GM19438 (cell line): ENCODE measurements around the gene JAKMIP2.
"Not testable (repeated sequence)": the region's sequence is repeated elsewhere in the genome, so short reads cannot be mapped to it uniquely, and the experiment has no call there.

Source experiments
- ATAC-seq: cut with Tn5 transposase; IDR thresholded peaks from one replicate; pipeline ENCODE4 v1.9.1; 2021; ENCODE audit warnings: low read depth; ENCODE audit not compliant: unreplicated experiment

Gene JAKMIP2

GRCh38 chr5:147668385-147668784 lies 114.1 kb downstream of the JAKMIP2 start:
- no peak for ATAC-seq

- ATAC-seq: no peak
Measured at GRCh38 chr5:147667363-147667762, 115.2 kb downstream of the JAKMIP2 start.

DNA sequence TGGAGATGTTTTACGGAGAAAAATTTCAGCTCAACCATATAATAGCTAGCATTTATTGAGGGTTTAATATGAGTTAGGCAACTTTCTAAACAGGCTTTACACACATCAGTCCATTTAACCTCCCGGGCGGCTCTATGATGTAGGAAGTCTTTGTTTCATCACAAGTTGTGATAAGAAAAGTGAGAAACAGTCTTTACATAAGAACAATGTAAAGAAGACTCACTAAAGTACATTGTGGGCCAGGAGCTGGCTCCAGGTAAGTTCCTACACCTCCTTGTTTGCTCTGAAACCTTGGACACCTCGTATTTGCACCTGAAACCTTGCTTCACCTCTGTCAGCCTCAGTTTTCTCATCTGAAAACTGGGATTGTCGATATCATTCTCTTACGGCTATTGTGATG lies 116.1 kb downstream of the JAKMIP2 start:
- ATAC-seq: no peak

GRCh38 chr5:147661541-147661940 lies 121.0 kb downstream of the JAKMIP2 start:
- ATAC-seq: no peak

DNA sequence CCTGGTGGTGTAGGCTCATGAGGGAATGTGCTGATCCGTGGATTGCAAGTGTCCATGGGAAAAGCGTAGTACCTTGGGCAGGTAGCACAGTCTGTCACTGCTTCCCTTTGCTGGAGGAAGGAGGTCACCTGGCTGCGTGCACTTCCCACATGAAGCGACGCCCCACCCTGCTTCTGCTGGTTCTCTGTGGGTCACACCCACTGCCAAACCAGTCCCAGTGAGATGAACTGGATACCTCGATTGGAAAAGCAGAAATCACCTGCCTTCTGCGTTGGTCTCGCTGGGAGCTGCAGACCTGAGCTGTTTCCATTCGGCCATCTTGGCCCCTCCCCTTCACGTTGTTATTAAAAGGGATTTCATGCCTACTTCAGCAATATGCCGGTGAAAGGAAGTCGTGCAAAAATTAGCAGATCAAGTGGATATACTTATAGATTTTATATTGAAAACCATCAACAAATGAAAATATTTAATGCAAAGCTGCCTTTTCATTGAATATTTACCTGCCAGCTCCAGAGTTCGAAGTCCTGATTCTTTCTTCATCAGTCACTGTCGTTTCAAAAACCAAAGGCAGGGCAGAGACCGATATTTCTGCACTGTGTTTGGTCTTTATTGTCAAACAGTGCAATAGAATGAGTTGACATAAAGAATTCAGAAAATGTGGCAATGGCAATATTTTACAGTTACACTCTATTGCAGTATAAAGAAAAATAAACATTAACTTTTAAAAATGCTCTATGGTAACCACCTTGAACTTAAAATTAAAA lies 123.2 kb downstream of the JAKMIP2 start:
- no peak for ATAC-seq

DNA sequence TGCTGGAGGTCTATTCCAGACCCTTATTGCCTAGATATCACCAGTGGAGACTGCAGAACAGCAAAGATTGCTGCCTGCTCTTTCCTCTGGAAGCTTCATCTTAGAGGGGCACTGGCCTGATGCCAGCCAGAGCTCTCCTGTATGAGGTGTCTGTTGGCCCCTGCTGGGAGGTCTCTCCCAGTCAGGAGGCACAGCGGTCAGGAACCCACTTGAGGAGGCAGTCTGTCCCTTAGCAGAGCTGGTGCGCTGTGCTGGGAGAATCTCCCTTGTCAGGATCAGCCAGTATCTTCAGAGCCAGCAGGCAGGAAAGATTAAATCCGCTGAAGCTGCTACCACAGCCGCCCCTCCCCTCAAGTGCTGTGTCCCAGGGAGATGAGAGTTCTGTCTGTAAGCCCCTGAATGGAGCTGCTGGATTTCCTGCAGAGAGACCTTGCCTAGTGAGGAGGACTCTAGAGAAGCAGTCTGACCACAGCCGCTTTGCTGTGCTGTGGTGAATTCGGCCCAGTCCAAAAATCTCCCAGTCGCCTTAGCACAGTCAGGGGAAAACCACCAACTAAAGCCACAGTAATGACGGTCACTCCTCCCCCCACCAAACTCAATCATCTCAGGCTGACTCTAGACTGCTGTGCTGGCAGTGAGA lies 124.1 kb downstream of the JAKMIP2 start:
- no peak for ATAC-seq

GRCh38 chr5:147648597-147648996 lies 133.9 kb downstream of the JAKMIP2 start:
- no peak for ATAC-seq

- ATAC-seq: no peak
Measured at GRCh38 chr5:147645197-147645596, 137.3 kb downstream of the JAKMIP2 start.

- no peak for ATAC-seq
Measured at GRCh38 chr5:147644460-147644859, 138.1 kb downstream of the JAKMIP2 start.

- ATAC-seq: no peak
Measured at GRCh38 chr5:147643142-147643541, 139.4 kb downstream of the JAKMIP2 start.

GRCh38 chr5:147642666-147643065 lies 139.9 kb downstream of the JAKMIP2 start:
- ATAC-seq: no peak

GRCh38 chr5:147639321-147639720 lies 143.2 kb downstream of the JAKMIP2 start:
- no peak for ATAC-seq

- ATAC-seq: no peak
Measured at GRCh38 chr5:147636729-147636984, 145.9 kb downstream of the JAKMIP2 start.

DNA sequence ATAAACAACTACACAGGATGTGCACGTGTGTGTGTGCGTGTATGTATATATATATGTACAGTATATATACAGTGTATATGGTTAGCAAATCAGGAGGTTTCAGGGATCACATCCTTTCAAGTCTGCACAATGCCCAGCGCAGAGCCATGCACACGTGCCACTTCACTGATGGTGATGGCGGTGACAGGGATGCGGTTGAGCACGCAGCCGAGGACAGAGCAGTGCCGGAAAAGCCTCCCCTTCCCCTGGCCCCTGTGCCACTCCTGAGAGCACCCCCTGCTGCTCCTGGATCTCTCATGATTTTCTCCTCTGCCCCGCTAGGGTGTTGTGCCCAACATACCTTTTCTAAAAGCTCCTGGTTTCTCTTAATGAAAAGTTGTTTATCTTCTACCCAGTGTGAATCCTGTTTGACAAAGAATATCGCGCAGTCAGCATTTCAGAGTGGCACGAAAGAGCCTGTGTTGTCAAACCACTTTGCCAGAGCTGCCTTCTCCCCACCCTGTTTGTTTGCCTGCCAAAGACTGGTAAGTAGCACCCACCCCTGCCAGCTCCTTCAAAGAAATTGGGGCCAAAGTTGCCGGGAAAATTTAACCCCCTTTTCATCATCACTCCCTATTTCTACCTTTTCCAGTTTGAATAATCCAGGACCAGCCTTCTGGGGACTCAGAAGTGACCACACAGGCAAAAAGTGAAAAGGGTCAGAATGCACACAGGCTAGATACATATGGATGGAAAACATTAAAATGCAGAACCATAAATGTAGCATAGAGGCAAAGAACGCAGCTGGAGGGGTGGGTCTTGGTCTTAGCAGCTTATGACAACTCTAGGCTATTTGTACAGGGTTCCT lies 146.4 kb downstream of the JAKMIP2 start:
- ATAC-seq: no peak

DNA sequence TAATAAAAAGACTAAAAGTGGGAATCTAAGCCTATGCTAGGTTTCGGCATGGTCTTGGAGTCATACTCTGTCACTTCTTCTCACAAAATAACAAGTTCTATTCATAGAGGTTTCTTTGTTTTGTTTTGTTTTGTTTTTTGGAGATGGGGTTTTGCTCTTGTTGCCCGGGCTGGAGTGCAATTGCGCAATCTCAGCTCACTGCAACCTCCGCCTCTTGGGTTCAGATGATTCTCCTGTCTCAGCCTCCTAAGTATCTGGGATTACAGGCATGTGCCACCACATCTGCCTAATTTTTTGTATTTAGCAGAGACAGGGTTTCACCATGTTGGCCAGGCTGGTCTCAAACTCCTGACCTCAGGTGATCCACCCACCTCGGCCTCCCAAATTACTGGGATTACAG lies 147.1 kb downstream of the JAKMIP2 start:
- not testable (repeated sequence) for ATAC-seq

GRCh38 chr5:147633173-147633572 lies 149.4 kb downstream of the JAKMIP2 start:
- ATAC-seq: no peak

DNA sequence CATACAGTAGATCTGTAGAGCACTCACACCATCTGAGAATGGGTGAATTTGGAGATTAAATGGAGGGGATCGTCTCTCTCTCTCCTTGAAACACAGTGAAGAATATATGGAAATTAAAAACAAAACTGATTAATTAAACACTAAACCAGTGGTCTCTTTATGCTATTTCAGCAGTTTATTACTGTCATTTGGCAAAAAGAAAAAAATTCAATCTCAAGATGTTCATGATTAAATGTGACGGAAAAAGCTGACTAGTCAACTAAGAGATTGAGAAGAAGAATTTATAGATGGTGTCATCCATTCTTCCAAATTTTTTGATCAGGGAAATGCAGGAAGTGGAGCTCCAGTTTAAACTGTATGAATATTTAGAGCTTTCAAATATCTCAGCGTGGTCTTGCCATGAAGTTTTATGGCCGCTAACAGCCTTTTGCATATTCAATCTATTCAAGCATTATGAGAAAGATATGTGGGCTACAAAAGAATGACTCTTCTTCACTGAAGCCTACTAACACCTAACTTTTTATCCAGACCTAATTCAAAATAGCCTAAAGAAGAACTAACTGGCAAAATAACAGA lies 151.0 kb downstream of the JAKMIP2 start:
- ATAC-seq: no peak

DNA sequence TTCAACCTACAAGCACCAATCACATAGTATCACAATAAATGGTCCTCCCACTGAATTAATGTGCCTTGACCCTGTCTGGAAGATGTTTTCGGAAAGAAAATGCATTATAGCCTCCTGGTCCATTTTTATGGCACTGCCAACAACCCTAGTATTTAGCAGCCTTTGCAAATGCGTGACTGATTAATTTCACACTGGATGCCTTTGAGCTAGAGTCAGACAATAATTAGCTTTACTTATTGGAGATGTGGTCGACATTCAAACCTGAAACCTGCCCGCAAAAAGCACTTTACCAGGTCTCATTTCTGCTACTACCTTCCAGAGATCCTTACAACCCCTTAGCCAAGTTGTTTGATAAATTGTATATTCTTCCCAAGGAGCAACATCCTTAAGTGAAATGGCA lies 153.3 kb downstream of the JAKMIP2 start:
- ATAC-seq: no peak

DNA sequence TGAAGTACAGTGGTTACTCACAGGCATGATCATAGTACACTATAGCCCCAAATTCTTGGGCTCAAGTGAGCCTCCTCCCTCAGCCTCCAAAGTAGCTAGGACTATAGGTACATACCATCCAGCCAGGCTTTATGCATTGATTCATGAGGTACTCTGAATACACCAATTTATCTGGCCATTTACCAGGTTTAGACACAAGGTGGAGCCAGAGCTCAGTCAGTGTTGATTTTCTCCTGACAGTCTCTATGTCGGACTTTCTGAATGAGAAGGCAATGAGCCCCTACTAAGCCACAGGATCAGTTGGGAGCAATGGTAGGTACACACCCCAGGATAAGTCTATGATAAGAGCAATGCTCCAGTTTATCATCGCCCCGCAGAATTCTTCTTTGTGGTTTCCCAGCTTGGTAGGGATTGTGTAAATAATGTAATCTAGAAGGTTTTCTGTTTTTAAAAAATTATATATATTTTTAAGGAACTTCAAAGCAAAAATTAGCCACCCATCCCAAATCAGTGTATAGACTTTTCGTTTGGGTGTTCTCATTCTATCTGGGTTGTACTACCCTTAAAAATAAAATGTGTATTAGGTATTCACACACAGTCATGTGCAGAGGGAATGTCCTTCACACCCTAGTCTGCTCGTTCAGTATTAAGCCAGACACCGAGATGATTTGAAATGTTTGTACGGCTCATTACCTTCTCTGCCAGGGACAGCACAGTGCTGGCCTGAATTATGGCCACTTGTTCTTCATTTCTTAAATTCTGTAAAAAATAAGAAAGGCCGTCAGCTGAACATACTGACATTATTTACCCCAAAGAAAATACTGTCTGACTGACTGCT lies 154.3 kb downstream of the JAKMIP2 start:
- ATAC-seq: peak; percentile 87

- ATAC-seq: no peak
Measured at GRCh38 chr5:147626464-147626863, 156.1 kb downstream of the JAKMIP2 start.
